GM19193 (cell line): Measurements from ENCODE around the gene CCDC183.
"Not testable (repeated sequence)": the region's sequence is repeated elsewhere in the genome, so short reads cannot be mapped to it uniquely, and the experiment has no call there.

ENCODE experiments used
- POLR2A ChIP-seq: IDR thresholded peaks from 4 replicates; pipeline ENCODE4 v1.6.1; 2011; ENCODE audit not compliant: insufficient read depth, insufficient read length; ENCODE audit errors: extremely low read depth

The CCDC183 gene

GRCh38 chr9:136840140-136840876 lies 44.2 kb downstream of the CCDC183 start:
- no peak for TF ChIP-seq POLR2A

GRCh38 chr9:136840877-136841645 lies 44.9 kb downstream of the CCDC183 start:
- no peak for TF ChIP-seq POLR2A

GRCh38 chr9:136842380-136842948 lies 46.3 kb downstream of the CCDC183 start, which contains the start of gene AJM1:
TSS of gene AJM1 (plus strand) at chr9:136842478. CDS start at chr9:136844415, 1,937 bp downstream.
- TF ChIP-seq POLR2A: not testable (repeated sequence)

- TF ChIP-seq POLR2A: no peak
Measured at GRCh38 chr9:136844761-136845464, 48.8 kb downstream of the CCDC183 start.

- no peak for TF ChIP-seq POLR2A
Measured at GRCh38 chr9:136845465-136846260, 49.5 kb downstream of the CCDC183 start.

GRCh38 chr9:136846376-136847087 lies 50.4 kb downstream of the CCDC183 start:
- TF ChIP-seq POLR2A: no peak

GRCh38 chr9:136847088-136847825 lies 51.1 kb downstream of the CCDC183 start:
- no peak for TF ChIP-seq POLR2A

- peak; percentile 56 for TF ChIP-seq POLR2A
Measured at GRCh38 chr9:136847826-136848392, 51.8 kb downstream of the CCDC183 start.

- no peak for TF ChIP-seq POLR2A
Measured at GRCh38 chr9:136848393-136849037, 52.4 kb downstream of the CCDC183 start.

GRCh38 chr9:136849038-136849959 lies 53.2 kb downstream of the CCDC183 start, which contains the start of gene PHPT1:
TSS of gene PHPT1 (plus strand) at chr9:136849409. CDS start at chr9:136849431, 22 bp downstream.
- peak; percentile 93 for TF ChIP-seq POLR2A
